Stimulated activated CD8-positive, alpha-beta memory T cell treated with anti-CD3 and anti-CD28 coated beads, Interleukin-15, amount 100 ng/mL, for 24 hours (primary cell): ENCODE results near the gene BICC1.

Experiments used
- DNase-seq: peaks from one replicate; pipeline ENCODE4 v3.0.0-alpha.2; 2020; ENCODE audit warnings: low read depth

The BICC1 gene

GRCh38 chr10:58706836-58707235 lies 194.2 kb downstream of the BICC1 start:
- no peak for DNase-seq

- no peak for DNase-seq
Observed at GRCh38 chr10:58712141-58712540, 199.5 kb downstream of the BICC1 start.

GRCh38 chr10:58712982-58713381 lies 200.3 kb downstream of the BICC1 start:
- DNase-seq, result no peak

GRCh38 chr10:58714409-58714808 lies 201.7 kb downstream of the BICC1 start:
- DNase-seq, result no peak

- DNase-seq, result no peak
Observed at GRCh38 chr10:58715061-58715460, 202.4 kb downstream of the BICC1 start.

- DNase-seq, result no peak
Observed at GRCh38 chr10:58718596-58718995, 205.9 kb downstream of the BICC1 start.

- no peak for DNase-seq
Observed at GRCh38 chr10:58721601-58722281, 209.1 kb downstream of the BICC1 start.

GRCh38 chr10:58723186-58723585 lies 210.5 kb downstream of the BICC1 start:
- no peak for DNase-seq

GRCh38 chr10:58723966-58724365 lies 211.3 kb downstream of the BICC1 start:
- no peak for DNase-seq

- DNase-seq, result no peak
Observed at GRCh38 chr10:58724781-58725180, 212.1 kb downstream of the BICC1 start.

- DNase-seq, result no peak
Observed at GRCh38 chr10:58725901-58726300, 213.2 kb downstream of the BICC1 start.

GRCh38 chr10:58727633-58728032 lies 215.0 kb downstream of the BICC1 start:
- DNase-seq, result no peak

GRCh38 chr10:58731276-58731675 lies 218.6 kb downstream of the BICC1 start:
- DNase-seq, result no peak

GRCh38 chr10:58733436-58733835 lies 220.8 kb downstream of the BICC1 start:
- no peak for DNase-seq

GRCh38 chr10:58734116-58734515 lies 221.4 kb downstream of the BICC1 start:
- DNase-seq, result no peak

GRCh38 chr10:58734664-58735063 lies 222.0 kb downstream of the BICC1 start:
- no peak for DNase-seq

- DNase-seq, result no peak
Observed at GRCh38 chr10:58735087-58735486, 222.4 kb downstream of the BICC1 start.

GRCh38 chr10:58740620-58741369 lies 228.1 kb downstream of the BICC1 start:
- no peak for DNase-seq

- DNase-seq, result no peak
Observed at GRCh38 chr10:58741673-58742072, 229.0 kb downstream of the BICC1 start.

GRCh38 chr10:58742141-58742540 lies 229.5 kb downstream of the BICC1 start:
- no peak for DNase-seq

- no peak for DNase-seq
Observed at GRCh38 chr10:58743466-58744115, 230.9 kb downstream of the BICC1 start.

- no peak for DNase-seq
Observed at GRCh38 chr10:58746474-58747185, 234.0 kb downstream of the BICC1 start.

GRCh38 chr10:58747687-58748086 lies 235.0 kb downstream of the BICC1 start:
- no peak for DNase-seq
